Small intestine (tissue), 7 donors: ENCODE results near the gene MAGI1. TPM values are rescaled to one million over a fixed set of nuclear protein-coding genes. Genes with fewer than 3 reads are reported as not detected.

Source experiments
- DNase-seq, 2 donors: peaks; one replicate each; pipeline versions ENCODE4 v3.0.0 to v3.0.0-alpha.2; 2013
- FAIRE-seq: peaks from 2 replicates; lab custom pipeline; 2012; peaks lifted over from hg19 to GRCh38; lab: Jason Lieb, UNC
- H3K27ac ChIP-seq, 3 donors: one replicate each; pipeline ENCODE4 v1.5.1; 2013; ENCODE audit warnings: low read length in 2 of 3, mild to moderate bottlenecking in 2 of 3, control low read depth in 1 of 3, inconsistent platforms in 1 of 3, low read depth in 1 of 3, moderate library complexity in 1 of 3
- H3K27me3 ChIP-seq, 3 donors: one replicate each; pipeline ENCODE4 v1.6.1; 2013; ENCODE audit warnings: low read length in 3 of 3, inconsistent platforms in 1 of 3; ENCODE audit not compliant: control insufficient read depth in 3 of 3, insufficient read depth in 3 of 3
- H3K36me3 ChIP-seq, 3 donors: one replicate each; pipeline ENCODE4 v1.6.1; 2013; ENCODE audit warnings: low read length in 3 of 3, inconsistent platforms in 1 of 3, low read depth in 1 of 3, mild to moderate bottlenecking in 1 of 3, moderate library complexity in 1 of 3; ENCODE audit not compliant: control insufficient read depth in 3 of 3, insufficient read depth in 2 of 3
- H3K4me1 ChIP-seq, 3 donors: one replicate each; pipeline ENCODE4 v1.6.1; 2013; ENCODE audit warnings: low read length in 2 of 3, inconsistent platforms in 1 of 3, low read depth in 1 of 3, mild to moderate bottlenecking in 1 of 3, moderate library complexity in 1 of 3; ENCODE audit not compliant: control insufficient read depth in 3 of 3, insufficient read depth in 2 of 3
- H3K4me3 ChIP-seq, 3 donors: one replicate each; pipeline ENCODE4 v1.5.1; 2013; ENCODE audit warnings: low read length in 3 of 3, control low read depth in 1 of 3, inconsistent platforms in 1 of 3, low read depth in 1 of 3, mild to moderate bottlenecking in 1 of 3, moderate library complexity in 1 of 3
- H3K9me3 ChIP-seq, 2 donors: one replicate each; pipeline ENCODE4 v1.6.1; 2013; ENCODE audit warnings: low read depth in 1 of 2, low read length in 1 of 2; ENCODE audit not compliant: control insufficient read depth in 2 of 2, insufficient read depth in 1 of 2
- WGBS, 3 donors: extraction: QIAGEN DNeasy Blood & Tissue Kit; methylation state at CpG; one replicate each; pipeline ENCODE4 v1.1.7; 2013; 5-methylcytosine and 5-hydroxymethylcytosine counted together
- polyA plus RNA-seq, 4 donors: library from polyadenylated mRNA; stranded (reverse) in 3 of 4; unstranded in 1 of 4; fragments of 200-250 nt in 3 of 4; fragments of 120-200 nt in 1 of 4; gene quantifications; one replicate each; pipeline versions ENCODE4 v1.2.1 to v1.2.3, GENCODE V29; 2013
- donor health status: healthy with polysubstance abuse.
- donor health status: control.
- donor health status: control.
- donor health status: Bipolar disorder and iron deficiency.
- donor health status: healthy.

Gene MAGI1
- polyA plus RNA-seq, 4 donors: 10.0 to 35.1 (median 12.6) TPM

DNA sequence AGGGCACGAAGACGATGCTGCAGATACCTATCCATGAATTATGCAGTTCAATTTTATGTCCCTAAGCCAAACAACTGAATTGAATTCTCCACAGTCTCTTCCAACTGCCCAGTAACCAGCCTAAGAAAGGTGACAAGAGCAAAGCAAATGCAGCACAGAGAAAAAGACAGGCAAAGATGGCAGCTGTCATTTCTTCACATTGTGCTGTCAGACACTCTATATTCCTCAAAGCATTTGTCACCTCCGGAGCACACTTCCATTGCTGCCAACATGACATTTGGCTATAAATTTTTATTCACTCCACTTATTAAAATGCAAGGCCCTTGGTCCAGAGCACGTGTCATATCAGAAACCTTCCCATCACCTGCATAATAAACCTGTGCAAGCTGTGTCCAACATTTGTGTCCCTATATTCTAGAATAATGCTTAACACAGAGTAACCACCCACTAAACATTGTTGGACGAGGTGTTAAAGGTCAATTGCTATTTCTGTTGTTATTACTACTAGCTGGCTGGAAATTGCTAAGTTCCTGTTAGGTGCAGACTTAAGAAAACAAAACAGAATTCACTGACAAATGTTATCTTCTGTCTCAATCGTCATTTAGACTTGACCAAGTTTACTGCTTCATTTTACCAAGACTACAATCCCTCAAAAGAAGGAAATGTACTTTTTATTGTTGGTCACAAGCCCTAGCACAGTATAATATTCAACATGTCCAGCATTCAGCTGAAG is 89.7 kb downstream of the MAGI1 start:
- H3K36me3 ChIP-seq: no peaks in the 10 kb centered on the region
- H3K4me3 ChIP-seq: no peak overlapping the region
- WGBS, 3 donors: 29 to 52% (median 40%) methylated on average over 6 of the region's 6 CpGs
- DNase-seq (peak; percentile 59 to 79), FAIRE-seq (no peak)
- peak overlapping the region in 2 of 3 donors; percentile 45 to 77 for H3K27ac ChIP-seq
- H3K9me3 ChIP-seq: no peaks in the 10 kb centered on the region
- no peaks in the 10 kb centered on the region for H3K27me3 ChIP-seq
- H3K4me1 ChIP-seq: peaks cover 2 to 43% (median 8%) of the 10 kb centered on the region in 3 donors

DNA sequence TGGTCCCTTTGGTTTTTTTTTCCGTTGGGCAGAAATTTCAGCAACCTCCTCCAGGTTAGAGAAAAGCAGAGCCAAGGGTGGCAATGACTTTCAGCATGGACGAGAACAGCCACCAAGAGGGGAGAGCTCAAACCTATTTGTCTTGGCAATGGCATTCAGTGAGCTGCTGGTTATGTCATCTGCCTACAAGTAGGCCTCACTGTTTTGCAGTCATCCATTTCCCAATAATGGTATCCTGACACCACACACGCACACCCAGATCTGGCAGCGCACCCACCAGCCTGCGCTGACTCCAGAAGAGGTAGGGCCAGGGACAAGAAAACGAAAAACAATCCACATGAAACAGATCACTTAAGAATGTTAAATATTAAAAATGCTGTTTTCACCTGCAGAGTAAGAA is 92.3 kb downstream of the MAGI1 start:
- WGBS, 3 donors: 66 to 82% (median 76%) methylated on average over 6 of the region's 6 CpGs
- Histone ChIP-seq H3K27me3 (no peaks in the 10 kb centered on the region), H3K4me3 (no peak overlapping the region), H3K9me3 (no peaks in the 10 kb centered on the region), H3K4me1 (peaks cover 1 to 24% (median 2%) of the 10 kb centered on the region in 3 donors), H3K27ac (peak overlapping the region in 1 of 3 donors; percentile 32), H3K36me3 (no peaks in the 10 kb centered on the region)
- DNase-seq (no peak), FAIRE-seq (no peak)

DNA sequence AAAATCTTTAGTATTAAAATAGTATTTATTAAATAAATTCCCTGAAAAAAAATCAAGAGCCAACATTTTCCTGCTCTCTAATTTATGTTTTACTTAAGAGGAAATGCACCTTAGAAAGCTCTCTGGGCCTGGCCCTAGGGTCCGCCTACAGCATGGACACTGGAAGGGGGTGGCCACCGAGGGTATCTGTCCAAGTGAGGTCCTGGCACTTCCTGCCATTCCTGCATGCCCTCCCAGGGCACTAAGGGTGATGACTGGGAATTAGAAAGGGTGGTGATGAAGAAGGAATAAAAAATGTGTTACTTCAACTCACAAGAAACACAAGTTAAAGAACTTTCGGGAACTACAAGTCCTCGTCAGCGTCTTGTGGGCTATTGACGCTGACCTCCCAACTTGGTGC is 92.8 kb downstream of the MAGI1 start:
- H3K27ac ChIP-seq: peak overlapping the region in 1 of 3 donors; percentile 18
- no peak for FAIRE-seq
- WGBS, 3 donors: 74 to 84% (median 83%) methylated on average over 6 of the region's 6 CpGs

GRCh38 chr3:65945480-65945879 is 93.2 kb downstream of the MAGI1 start:
- WGBS, 3 donors: 83 to 91% (median 90%) methylated on average over 3 of the region's 3 CpGs
- H3K9me3 ChIP-seq: no peaks in the 10 kb centered on the region
- H3K27me3 ChIP-seq: no peaks in the 10 kb centered on the region
- FAIRE-seq (no peak), DNase-seq (no peak)
- no peaks in the 10 kb centered on the region for H3K36me3 ChIP-seq
- no peak overlapping the region for H3K27ac ChIP-seq
- H3K4me1 ChIP-seq: peaks cover 0 to 22% (median under 1%) of the 10 kb centered on the region in 3 donors
- H3K4me3 ChIP-seq: no peak overlapping the region

More for the DNA sequence above, 92.8 kb downstream of the MAGI1 start:
- no peaks in the 10 kb centered on the region for H3K27me3 ChIP-seq
- DNase-seq: no peak
- no peaks in the 10 kb centered on the region for H3K36me3 ChIP-seq
- no peak overlapping the region for H3K4me3 ChIP-seq
- no peaks in the 10 kb centered on the region for H3K9me3 ChIP-seq
- H3K4me1 ChIP-seq: peaks cover under 1 to 24% (median 2%) of the 10 kb centered on the region in 3 donors

DNA sequence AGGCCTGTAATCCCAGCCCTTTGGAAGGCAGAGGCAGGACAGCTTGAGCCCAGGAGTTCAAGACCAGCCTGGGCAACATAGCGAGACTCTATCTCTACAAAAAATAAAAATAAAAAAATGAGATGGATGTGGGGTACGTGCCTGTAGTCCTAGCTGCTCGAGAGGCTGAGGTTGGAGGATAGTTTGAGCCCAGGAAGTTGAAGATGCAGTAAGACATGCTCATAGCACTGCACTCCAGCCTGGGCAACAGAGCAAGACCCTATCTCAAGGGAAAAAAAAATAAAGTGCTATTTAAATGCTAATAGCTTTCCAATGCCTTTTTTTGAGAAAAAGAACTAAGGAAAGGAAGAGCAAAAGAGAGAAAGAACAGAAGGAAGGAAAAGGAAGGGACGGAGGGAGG is 94.5 kb downstream of the MAGI1 start:
- Histone ChIP-seq H3K27me3 (no peaks in the 10 kb centered on the region), H3K9me3 (no peaks in the 10 kb centered on the region), H3K4me1 (peaks cover 0 to 12% (median 0%) of the 10 kb centered on the region in 3 donors), H3K36me3 (no peaks in the 10 kb centered on the region), H3K4me3 (no peak overlapping the region), H3K27ac (no peak overlapping the region)
- FAIRE-seq (no peak), DNase-seq (no peak)
- WGBS, 3 donors: 81 to 89% (median 84%) methylated on average over 4 of the region's 4 CpGs

DNA sequence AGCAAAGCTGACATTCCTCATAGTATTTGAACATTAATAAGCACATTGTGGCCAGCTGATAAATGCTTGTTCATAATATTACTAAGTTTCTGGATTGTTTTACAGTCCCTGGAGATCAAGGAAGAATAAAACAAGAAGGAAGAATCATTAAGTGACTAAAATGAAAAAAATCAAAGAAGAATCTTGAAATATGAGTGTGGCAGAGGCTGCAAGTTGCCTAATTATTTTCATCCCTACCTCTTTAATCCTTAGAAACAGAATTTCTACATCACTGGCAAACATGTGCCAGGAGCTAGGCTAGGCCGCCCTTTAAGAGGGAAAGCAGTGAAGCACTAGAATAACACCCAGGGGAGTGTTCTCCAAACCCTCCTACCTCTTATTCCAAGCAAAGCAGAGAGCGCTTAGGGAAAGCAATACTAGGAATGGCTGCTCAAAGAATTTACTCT is 98.9 kb downstream of the MAGI1 start:
- H3K27ac ChIP-seq: no peak overlapping the region
- no peaks in the 10 kb centered on the region for H3K9me3 ChIP-seq
- FAIRE-seq (no peak), DNase-seq (no peak)
- no peaks in the 10 kb centered on the region for H3K36me3 ChIP-seq
- WGBS, 3 donors: 90 to 100% (median 100%) methylated on average over 2 of the region's 2 CpGs
- H3K4me3 ChIP-seq: no peak overlapping the region
- H3K4me1 ChIP-seq: peaks cover 3 to 6% (median 5%) of the 10 kb centered on the region in 3 donors
- H3K27me3 ChIP-seq: no peaks in the 10 kb centered on the region

GRCh38 chr3:65939184-65939583 is 99.5 kb downstream of the MAGI1 start:
- no peaks in the 10 kb centered on the region for H3K27me3 ChIP-seq

GRCh38 chr3:65938676-65939075 is 100.0 kb downstream of the MAGI1 start:
- H3K27ac ChIP-seq: no peak overlapping the region
- H3K9me3 ChIP-seq: peaks cover 0 to 1% of the 10 kb centered on the region in 2 donors
- 82 to 92% (median 84%) methylated on average over 4 of the region's 4 CpGs for WGBS, 3 donors
- no peaks in the 10 kb centered on the region for H3K36me3 ChIP-seq
- DNase-seq (no peak), FAIRE-seq (no peak)
- H3K4me3 ChIP-seq: no peak overlapping the region
- no peaks in the 10 kb centered on the region for H3K27me3 ChIP-seq
- peaks cover 3 to 6% (median 5%) of the 10 kb centered on the region in 3 donors for H3K4me1 ChIP-seq

More at GRCh38 chr3:65939184-65939583, 99.5 kb downstream of the MAGI1 start:
- Histone ChIP-seq H3K4me1 (peaks cover 3 to 6% (median 5%) of the 10 kb centered on the region in 3 donors), H3K27ac (no peak overlapping the region), H3K36me3 (no peaks in the 10 kb centered on the region), H3K9me3 (no peaks in the 10 kb centered on the region), H3K4me3 (no peak overlapping the region)
- DNase-seq: no peak
- no peak for FAIRE-seq
- WGBS, 3 donors: 83 to 91% (median 86%) methylated on average over 2 of the region's 2 CpGs
